Stimulated activated naive CD8-positive, alpha-beta T cell treated with anti-CD3 and anti-CD28 coated beads, Interleukin-15, Interleukin-2, amounts not matched to agents 100 U/mL and 50 U/mL, for 24 hours (primary cell): ENCODE results near the gene KLHL1.

Experiments
- ATAC-seq: fragments of 150-1000 bp; cut with Tn5 transposase; one replicate; pipeline ENCODE4 v1.10.0; 2021
- DNase-seq: peaks from one replicate; pipeline ENCODE4 v3.0.0; 2021

The KLHL1 gene

DNA sequence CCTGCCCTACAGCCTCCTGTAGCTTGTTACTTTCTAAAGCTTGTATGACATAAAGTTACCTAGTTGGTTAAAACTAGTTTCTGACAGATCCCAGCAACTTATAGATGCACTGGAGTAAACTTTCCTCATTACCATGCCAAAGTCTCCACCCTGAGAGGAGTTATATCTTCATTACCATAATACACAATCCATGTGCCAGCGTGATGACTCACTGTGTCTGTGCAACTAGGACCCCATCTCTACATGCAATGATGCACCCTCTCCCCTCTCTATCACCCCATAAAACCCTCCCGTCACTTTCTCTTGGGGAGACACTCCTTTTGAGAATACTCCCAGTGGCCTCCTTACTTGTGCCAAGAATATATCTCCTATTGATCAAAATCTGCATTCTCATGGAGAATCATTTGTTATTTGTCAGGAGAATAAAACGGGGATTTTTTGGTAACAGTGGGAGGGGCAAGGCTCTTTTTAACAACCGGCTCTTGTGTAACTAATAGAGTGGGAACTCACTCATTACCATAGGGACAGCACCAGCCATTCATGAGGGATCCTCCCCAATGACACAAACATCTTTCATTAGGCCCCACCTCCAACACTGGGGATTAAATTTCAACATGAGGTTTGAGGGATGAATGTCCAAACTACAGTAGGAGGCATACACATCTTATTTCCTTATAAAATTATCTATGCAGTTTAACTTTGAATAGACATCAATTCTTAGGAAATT is 235.8 kb downstream of the KLHL1 start:
- no peak for ATAC-seq

DNA sequence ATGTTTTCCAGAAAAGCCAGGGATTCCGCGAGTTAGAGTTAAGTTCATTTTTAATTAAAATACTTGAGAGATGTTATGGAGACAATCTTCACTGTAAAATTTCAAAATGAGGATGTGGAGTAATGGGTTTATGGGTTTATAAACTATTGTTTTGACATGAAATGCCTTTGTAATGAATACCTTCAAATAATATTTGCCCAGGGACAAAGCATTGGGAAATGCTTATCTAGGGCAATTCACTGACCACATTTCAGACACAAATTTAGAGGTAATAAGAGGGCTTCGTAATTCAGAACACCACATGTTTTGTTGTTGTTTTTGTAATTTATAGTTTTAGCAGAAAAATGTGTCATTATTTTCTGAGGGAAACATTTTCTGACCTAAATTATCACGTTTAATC is 241.7 kb downstream of the KLHL1 start:
- ATAC-seq (no peak), DNase-seq (no peak)

More for the DNA sequence above, 235.8 kb downstream of the KLHL1 start:
- no peak for DNase-seq

DNA sequence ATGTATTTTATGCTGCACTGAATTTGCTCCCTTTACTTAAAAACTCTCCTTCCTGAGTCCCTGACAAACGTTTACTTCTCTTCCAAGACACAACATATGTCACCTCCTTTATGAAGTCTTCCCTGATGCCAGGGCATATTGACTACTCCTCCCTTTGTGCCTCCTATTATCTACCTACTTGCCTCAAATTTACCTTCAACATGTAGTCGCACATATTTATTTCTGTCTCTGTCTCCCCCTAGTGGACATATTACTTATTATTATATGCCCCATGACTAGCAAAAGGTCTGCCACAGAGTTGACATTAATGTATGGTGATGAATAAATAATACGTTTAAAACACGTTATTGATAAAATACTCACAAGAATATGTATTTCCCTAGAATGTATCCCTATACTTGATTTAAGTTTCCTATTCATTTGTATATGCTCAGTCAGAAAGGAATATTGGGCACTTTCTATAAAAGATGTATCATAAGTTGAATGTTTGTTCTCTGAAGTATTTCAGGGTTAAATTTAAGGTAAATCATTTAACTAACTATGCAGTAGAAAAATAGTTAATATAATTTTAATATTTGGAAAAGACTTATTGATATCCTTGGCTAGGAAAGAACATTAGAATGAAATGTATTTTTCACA is 250.9 kb downstream of the KLHL1 start:
- ATAC-seq (no peak), DNase-seq (no peak)

DNA sequence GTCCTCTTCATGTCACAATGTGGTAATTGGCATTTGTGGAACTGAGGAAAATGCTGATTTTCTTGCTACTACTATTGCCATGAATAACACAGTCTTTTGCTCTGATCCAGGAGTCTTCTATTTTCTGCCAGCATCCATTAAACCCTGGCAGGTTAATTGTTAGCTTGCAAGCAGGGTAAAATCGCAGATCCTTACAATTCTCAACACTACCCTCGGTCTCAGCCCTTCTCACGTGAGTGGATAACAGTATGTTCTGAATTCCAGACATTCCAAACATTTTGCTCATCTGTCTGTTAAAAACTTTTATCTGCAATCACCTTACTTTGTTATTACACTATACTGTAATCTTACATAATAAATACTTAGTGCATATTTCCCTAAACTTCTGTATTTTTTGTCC is 251.9 kb downstream of the KLHL1 start:
- ATAC-seq (no peak), DNase-seq (no peak)

DNA sequence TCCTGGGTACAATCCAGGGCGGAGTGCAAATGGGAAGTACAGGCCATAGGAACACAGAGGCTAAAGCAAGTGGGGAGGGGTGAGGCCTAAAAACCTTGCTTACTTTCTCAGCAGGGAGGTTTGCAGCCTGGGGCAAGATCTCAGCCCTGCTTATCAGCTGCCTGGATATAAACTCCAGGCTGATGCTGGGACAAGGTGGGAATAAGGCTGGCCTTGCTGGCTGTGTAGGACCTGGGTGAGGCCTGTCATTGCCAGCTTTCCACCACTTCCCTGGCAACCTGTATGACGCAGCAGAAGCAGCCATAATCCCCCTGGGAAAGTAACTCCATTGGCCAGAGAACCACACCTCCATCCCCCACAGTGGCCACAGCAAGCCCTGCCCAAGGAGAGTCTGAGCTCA is 279.7 kb downstream of the KLHL1 start:
- no peak for ATAC-seq
- no peak for DNase-seq

DNA sequence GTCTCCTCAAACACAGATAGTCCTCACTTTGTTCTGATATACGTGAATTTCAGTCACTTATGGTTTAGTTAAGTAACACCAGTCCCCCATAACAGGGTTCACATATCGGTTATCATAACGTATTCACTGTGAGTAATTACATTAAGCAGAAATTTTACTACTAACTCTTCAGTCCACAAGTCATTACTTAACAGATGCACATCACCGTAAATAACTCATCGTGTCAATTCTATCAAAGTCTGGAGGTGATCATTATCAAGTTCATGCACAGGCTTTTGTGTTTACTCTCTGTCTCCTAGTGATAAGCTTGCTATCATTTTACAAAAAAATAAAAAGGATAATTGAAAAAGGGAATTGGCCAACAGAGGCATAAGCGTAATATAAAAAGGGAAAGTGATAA is 288.1 kb downstream of the KLHL1 start:
- ATAC-seq (no peak), DNase-seq (no peak)

DNA sequence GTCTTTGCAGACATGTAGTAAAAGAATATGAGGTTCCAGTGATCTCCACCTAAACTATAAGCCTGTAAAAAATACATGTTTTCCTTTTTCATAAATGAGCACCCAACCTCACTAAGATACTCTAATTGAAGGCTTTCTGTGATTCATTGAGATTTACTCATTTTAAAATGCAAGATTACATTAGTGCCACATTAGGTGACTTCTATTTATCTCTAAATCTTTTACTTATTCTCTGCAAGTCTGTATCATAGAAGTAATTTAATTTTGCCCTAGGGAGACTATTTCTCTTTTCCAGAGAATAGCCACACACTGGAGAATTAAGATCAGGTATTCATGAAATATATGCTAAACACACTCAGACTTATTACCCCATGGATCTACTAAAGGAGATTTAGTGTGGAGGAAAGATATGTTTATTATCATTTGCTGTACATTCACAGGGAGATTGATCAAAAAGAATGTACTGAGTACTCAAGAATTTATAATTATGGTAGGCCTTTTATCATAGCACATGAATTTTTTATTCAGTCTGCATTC is 290.9 kb downstream of the KLHL1 start:
- DNase-seq, result no peak
- ATAC-seq, result no peak

DNA sequence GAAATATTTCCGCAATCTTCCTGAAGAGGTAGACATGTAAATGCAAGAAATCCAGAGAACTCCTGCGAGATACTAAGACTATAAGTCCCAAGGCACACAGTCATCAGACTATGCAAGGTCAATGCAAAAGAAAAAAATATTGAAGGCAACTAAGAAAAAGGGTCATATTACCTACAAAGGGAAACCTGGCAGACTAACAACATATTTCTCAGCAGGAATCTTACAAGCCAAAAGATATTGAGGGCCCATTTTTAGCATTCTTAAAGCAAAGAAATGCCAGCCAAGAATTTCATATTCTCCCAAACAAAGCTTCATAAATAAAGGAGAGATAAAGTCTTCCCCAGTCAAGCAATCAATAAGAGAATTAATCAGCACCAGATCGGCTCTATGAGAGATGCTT is 299.1 kb downstream of the KLHL1 start:
- ATAC-seq (no peak), DNase-seq (no peak)

DNA sequence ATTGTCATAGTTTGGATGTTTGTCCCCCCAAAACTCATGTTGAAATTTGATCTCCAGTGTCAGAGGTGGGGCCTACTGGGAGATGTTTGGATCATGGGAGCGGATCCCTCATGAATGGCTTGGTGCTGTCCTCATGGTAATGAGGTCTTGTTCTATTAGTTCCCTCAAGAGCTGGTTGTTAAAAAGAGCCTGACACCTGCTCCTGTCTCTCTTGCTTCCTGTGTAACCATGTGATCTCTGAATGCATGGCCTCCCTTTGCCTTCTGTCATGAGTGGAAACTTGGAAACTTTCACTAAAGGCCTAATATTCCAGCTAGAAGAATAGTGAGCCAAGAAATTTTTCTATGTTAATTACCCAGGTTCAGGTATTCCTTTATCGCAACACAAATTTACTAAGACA is 312.0 kb downstream of the KLHL1 start:
- no peak for DNase-seq
- no peak for ATAC-seq

DNA sequence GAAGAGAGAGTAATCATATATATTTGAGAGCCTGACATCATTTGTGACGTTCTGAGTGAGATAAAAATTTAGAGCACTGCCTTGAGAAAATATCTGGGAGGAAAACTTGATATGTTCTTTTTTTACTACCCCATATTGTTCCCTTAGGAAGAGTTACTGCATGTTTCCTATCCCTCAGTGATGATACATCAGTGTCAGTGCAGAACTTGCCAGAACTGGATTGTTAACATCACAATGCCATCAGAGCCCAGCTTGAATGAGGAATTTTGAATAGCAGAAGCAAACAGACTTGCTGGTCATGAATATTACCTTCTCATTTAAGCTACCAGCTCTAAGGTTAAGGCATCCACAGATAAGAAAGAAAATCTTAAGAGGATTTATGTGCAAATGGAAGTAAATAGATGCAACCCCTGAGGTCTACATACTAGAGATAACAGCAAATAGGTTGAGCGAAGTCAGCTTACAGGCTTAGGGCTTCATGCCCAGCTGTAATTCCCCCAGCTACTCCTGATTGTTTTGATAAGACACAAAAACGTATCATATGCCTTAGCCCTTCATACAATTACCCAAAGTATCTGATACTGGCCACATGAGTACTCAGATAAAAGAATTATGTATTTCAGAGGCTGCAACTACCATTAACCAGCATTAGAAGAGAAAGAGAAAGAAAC is 314.3 kb downstream of the KLHL1 start:
- ATAC-seq (no peak), DNase-seq (no peak)

DNA sequence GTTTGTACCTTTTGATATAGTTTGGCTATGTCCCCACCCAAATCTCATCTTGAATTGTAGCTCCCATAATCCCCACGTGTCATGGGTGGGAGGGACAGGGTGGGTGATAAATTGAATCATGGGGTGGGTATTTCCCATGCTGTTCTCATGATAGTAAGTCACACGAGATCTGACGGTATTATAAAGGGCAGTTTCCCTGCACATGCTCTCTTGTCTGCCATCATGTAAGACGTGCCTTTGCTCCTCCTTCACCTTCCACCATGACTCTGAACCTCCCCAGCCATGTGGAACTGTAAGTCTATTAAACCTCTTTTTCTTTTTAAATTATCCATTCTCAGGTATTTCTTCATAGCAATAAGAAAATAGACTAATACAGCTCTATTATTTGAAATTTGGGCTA is 331.3 kb downstream of the KLHL1 start:
- DNase-seq, result no peak
- ATAC-seq, result no peak

DNA sequence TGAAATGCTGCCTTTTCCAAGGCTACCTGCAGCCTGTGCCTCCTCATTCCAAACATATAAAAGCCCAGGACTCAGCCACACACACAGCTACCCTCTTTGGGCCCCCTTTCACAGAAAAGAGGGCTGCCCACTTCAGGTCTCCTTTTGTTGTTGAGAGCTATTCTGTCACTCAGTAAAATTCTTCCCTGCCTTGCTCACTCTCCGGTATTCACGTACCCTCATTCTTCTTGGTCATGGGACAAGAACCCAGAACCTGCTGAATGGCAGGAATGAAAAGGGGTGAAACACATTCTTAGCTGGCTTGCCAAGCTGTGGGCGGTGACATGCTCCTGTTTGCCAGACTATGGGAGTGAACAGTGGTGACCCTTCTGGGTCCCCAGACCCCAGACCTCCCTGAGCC is 338.6 kb downstream of the KLHL1 start:
- no peak for ATAC-seq
- no peak for DNase-seq

DNA sequence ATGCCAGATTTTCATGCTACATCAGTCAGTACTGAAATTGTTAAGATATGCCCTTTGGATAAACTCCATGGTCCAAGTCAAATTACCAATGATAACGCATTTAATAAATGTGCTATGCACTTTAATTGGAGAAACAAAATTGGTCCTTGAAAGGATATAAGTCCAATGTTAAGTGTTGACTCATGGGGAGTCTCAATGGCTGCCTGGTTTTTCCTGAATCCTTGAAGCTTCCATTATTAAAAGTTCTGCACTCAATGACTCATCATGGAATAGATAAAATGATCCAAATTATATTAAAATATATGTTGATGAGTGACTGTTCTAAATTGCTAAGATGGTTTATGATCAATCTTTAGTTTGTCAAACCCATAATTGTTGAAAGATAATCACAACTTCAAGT is 346.7 kb downstream of the KLHL1 start:
- ATAC-seq, result no peak

DNA sequence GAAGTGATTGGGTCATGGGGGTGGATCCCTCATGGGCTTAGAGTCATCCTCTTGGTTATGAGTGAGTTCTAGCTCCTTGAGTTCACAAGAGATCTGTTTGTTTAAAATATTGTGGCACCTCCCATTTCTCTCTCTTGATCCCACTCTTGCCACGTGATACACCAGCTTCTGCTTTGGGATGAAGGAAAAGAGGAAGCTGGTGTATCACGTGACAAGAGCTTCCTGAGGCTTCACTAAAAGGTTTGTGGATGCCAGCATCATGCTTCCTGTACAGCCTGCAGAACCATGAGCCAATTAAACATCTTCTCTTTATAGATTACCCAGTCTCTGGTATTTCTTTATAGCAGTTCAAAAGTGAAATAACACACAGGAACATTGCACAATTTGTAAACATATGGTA is 353.2 kb downstream of the KLHL1 start:
- ATAC-seq, result no peak
- no peak for DNase-seq

More for the DNA sequence above, 346.7 kb downstream of the KLHL1 start:
- no peak for DNase-seq

DNA sequence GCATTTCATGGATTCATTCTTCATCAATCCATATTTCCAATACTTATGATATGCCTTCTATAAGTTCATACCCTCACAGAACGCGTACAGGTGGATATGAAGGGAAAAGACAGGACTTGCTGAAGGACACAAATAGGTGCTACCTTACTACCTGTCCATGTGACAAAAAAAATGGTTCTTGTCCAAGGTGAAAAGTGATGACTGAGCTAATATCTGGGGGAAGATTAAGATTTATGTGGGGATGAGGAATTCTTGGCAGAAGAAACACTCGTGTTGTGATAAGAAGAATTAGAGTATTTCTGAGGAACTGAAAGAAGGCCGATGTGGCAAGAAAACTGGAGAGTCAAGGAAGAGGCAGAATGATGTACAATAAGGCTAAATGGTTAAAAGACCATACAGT is 357.0 kb downstream of the KLHL1 start:
- no peak for ATAC-seq
- no peak for DNase-seq

DNA sequence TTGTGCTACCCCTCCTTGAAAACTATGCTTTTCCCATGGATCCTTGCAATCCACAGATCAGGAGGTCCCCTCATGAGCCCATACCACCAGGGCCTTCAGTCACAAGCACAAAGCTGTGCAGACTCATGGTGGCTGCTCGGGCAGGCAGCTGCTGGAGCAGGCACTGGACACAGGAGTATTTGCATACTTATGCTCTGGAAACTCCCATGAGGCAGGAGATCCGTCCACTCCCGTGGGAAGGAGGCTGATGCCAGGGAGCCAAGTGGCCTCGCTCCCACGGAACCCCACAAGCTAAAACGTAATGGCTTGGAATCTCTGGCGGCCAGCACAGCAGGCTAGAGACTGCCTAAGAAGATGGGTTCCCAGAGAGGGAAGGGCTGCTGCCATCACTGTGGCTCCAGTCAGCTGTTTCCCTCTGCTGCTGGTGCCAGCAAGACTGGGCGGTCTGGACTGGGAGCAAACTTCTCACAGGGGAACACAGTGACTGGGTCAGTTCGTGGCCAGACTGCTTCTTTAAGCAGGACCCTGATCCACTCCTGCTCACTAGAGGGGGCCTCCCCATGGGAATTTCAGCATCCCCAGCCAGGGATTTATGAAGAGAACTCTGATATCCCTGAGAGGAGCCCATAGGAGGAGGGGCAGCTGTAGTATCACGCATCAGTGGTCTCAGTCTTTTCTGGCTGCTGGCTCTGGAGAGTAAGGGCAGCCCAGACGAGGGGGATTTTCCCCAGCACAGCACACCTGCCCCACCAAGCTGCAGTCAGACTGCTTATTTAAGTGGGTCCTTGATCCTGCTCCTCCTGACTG is 370.9 kb downstream of the KLHL1 start:
- peak; percentile 19 for ATAC-seq
- no peak for DNase-seq

DNA sequence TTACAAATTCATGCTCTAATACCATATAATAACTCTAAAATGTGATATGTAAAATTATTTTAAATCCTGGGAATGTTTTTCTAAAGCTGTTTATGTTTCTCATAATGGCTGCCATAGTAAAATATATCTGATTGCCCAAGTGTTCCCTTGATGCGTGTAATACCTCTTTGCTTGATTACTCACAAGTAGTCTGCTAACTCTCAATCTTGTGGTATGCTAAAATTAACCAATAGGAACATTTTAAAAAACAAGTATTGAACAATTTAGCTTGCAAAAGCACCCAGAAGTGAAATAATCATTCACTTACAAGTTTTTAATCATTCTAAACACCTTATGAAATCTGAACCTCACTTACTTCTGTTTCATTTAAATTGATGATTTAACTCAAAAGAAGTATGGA is 386.6 kb downstream of the KLHL1 start:
- DNase-seq (no peak), ATAC-seq (no peak)

DNA sequence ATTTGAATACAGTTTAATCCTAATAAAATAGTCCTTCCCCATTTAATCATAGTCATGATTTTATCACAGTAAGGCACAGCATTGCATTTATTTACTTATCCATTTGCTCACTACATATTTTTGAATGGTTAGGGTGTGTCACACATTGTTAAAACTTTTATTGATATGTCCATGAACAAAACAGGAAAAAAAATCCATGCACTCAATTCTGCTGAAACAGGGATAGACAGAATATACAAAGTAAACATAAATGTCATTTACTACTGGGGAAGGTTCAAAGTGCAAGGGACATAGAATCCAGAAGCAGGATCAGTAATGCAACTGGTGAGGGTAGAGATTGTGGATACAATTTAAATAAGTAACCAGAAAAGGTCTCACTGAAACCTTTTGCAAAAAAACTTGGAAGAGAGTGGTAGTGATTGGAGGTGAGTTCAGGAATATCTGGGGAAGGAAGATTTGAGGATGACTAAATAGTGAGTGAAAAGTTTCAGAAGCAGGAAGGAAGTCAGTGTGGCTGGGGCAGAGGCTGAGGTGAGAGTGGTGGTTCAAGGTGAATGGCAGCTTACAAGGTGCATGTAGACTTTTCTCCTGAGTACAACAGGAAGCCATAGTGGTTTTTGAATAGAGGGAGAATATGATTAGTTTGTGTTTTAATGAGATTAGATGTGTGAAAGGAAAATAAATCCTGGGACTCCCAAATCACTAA is 387.8 kb downstream of the KLHL1 start:
- ATAC-seq (no peak), DNase-seq (no peak)

DNA sequence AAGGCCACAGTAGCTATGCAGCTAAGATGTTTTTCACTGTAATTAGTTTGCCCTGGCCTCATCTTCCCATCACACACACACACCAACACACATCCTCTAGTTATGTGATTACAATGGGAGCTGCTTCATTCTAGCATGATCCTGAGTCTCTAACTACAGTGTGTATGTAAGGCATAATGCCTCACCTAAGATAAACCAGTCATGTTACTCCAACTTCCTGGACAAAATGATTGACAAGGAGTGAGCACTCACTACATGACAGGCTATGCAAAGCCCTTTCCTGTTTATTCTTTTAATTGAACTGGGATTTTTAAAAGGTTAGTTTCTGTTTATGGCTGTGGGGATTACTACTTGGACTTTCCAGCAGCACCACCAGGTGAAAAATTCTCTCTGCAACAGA is 401.4 kb downstream of the KLHL1 start:
- ATAC-seq (no peak), DNase-seq (no peak)

DNA sequence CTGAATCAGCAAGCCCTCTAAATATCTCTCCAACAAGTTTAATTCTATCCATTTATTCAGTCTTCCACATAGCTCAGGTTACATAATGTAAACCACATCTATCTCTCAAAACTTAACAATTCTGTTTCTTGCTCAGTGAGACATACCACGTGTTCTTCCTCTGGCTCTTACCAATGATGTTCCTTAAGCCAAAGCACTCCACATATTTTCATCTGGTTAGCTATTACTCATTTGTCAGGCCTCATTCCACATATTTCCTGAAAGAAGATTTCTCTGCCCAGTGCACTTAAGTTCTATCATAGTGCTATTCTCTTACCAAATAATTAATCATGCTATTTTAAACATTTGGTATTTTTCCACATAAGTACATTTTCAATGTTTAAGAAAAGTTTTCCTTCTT is 403.9 kb downstream of the KLHL1 start:
- ATAC-seq (no peak), DNase-seq (no peak)

DNA sequence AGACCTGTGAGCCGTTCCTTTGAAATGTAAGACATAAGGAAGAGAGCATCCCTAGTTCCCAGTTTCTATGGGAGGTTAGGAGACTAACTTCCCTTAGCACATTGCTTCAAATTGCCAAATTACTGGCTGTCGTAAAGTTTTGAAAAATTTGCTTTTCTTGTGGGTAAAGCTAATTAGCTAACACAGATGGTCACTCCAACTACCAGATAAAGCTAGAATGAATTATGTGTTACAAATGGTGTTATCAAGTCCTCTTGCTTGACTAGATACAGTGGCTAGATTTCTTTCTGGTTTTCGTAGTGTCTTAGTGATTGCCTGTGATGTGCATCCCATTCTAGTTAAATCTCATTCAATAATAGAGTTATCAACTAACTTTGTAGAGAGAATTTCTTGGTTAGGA is 417.3 kb downstream of the KLHL1 start:
- DNase-seq (no peak), ATAC-seq (no peak)
